Fibroblast of villous mesenchyme (primary cell): ENCODE results near the gene GPT2. TPM values are rescaled to one million over a fixed set of nuclear protein-coding genes. Genes with fewer than 3 reads are reported as not detected.
"Not testable (repeated sequence)": the region's sequence is repeated elsewhere in the genome, so short reads cannot be mapped to it uniquely, and the experiment has no call there.

Experiments
- DNase-seq: peaks from one replicate; pipeline ENCODE4 v3.0.0-alpha.2; 2010; ENCODE audit warnings: low read depth
- H3K4me3 ChIP-seq: 2 replicates; pipeline ENCODE4 v1.5.1; 2011; ENCODE audit warnings: low read depth, mild to moderate bottlenecking, low read length
- total RNA-seq: library from RNA; depleted of rRNA; stranded (reverse); fragments of >200 nt; gene quantifications from 2 replicates; pipeline ENCODE4 v1.2.3, GENCODE V29; 2012
- TF ChIP-seq, protein P1 (sequence below): IDR thresholded peaks from 2 replicates; pipeline ENCODE4 v1.5.1; 2012; ENCODE audit warnings: low read depth, mild to moderate bottlenecking, low read length; ENCODE audit not compliant: insufficient read depth

GPT2 gene
- total RNA-seq, 1 donor, result 13.0 TPM

GRCh38 chr16:46930861-46931260, 46.7 kb downstream of the GPT2 start:
- no peak for DNase-seq
- no peak overlapping the region for H3K4me3 ChIP-seq
- TF ChIP-seq, protein P1, sequence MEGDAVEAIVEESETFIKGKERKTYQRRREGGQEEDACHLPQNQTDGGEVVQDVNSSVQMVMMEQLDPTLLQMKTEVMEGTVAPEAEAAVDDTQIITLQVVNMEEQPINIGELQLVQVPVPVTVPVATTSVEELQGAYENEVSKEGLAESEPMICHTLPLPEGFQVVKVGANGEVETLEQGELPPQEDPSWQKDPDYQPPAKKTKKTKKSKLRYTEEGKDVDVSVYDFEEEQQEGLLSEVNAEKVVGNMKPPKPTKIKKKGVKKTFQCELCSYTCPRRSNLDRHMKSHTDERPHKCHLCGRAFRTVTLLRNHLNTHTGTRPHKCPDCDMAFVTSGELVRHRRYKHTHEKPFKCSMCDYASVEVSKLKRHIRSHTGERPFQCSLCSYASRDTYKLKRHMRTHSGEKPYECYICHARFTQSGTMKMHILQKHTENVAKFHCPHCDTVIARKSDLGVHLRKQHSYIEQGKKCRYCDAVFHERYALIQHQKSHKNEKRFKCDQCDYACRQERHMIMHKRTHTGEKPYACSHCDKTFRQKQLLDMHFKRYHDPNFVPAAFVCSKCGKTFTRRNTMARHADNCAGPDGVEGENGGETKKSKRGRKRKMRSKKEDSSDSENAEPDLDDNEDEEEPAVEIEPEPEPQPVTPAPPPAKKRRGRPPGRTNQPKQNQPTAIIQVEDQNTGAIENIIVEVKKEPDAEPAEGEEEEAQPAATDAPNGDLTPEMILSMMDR, result no peak

DNA sequence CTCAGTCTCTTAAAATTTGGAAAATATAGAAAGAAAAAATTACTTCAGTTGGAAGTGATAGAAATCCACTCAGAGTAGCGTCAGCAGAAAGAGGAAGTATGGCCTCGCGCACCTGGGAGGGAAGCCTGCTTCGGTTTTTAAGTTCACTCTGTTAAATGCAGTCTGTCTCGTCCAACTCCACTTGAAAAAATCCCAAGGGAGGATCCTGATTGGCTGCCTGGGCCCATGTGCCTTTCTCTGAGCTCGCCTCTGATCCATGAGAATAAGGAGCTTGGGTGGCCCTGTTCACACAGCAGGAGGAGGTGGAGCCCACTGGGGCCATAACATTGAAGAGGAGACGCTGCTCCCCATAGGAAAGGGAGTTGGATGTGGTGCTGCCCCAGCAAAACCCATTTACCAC, 48.6 kb downstream of the GPT2 start:
- TF ChIP-seq, protein P1, result no peak
- no peak overlapping the region for H3K4me3 ChIP-seq
- no peak for DNase-seq

DNA sequence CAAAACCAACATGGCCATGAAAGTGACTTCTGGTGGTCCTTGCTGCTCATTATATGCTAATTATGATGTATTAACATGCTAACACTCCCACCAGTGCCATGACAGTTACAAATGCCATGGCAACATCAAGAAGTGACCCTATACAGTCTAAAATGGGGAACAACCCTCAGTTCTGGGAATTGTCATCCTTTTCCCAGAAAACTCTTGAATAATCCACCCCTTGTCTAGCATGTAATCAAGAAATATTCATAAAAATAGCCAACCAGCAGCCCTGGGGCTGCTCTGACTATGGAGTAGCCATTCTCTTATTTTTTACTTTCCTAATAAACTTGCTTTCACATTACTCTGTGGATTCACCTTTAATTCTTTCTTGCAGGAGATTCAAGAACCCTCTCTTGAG, 53.4 kb downstream of the GPT2 start:
- DNase-seq, result no peak
- TF ChIP-seq, protein P1, result no peak
- no peak overlapping the region for H3K4me3 ChIP-seq

- H3K4me3 ChIP-seq, DNase-seq: not testable (repeated sequence)
Measured at GRCh38 chr16:46944713-46945112, 60.6 kb downstream of the GPT2 start.

- peak; percentile 59 for DNase-seq
- TF ChIP-seq, protein P1, result peak; percentile 66
Measured at GRCh38 chr16:46947900-46948547, 63.9 kb downstream of the GPT2 start.

DNA sequence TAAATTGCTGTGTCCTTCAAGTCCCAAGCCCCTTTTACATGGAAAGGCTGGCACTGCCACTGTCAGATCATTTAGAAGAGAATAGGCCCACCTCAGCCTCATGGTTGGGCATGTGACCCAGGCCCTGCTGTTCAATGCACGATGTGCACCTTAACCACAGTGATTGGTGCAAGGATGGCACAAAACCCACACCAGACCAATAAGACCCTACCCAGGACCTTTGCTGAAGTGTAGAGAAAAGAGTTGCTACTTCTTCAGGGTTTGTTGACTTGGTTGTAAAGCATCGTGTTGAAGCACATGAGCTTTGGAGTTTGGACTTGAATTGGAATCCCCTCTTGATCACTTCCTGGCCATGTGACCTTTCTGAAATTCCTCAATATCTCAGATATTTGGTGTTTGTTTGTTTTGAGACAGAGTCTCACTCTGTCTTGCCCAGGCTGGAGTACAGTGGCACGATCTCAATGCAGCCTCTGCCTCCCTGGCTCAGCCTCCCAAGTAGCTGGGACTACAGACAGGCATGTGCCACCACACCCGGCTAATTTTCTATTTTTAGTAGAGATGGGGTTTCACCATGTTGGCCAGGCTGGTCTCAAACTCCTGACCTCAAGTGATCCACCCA, 64.5 kb downstream of the GPT2 start:
- H3K4me3 ChIP-seq, result no peak overlapping the region
- no peak for DNase-seq

More at GRCh38 chr16:46947900-46948547, 63.9 kb downstream of the GPT2 start:
- no peak overlapping the region for H3K4me3 ChIP-seq

DNA sequence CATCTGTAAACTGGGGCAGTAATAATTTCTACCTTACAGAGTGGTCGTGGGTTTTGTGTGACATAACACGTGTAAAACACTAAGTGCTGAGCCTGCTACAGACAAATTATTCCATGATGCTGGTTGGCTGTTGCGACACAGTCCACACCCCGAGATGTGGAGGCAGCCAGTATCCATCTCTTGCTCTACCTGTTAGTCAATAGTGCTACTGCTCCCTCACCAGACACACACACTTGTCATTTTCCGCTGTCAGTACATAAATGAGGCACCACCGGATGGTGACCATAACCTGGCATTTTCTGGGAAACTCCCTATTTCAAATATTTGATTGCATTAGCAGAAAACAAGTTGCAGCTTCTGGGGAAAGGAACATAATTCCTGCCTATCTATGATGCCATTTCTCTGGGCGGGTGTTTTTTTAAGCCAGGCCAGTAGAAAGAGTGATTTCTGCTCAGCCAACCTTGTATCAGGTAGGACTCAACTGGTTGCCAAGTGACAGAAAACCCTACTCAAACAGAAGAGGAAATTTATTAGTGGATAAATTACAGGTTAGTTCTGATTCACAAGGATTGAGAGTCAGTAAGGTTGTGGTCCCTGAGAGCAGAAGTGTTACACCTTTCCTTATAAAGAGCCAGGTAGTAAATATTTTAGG, 65.2 kb downstream of the GPT2 start:
- DNase-seq, result no peak
- TF ChIP-seq, protein P1, result no peak
- no peak overlapping the region for H3K4me3 ChIP-seq

More for the DNA sequence above, 64.5 kb downstream of the GPT2 start:
- TF ChIP-seq, protein P1, result no peak
